Lower leg skin (tissue), 4 donors: ENCODE measurements around the gene CDH15. TPM values are rescaled to one million over a fixed set of nuclear protein-coding genes. Genes with fewer than 3 reads are reported as not detected.

Experiments used
- DNase-seq, 2 donors: peaks; one replicate each; pipeline ENCODE4 v3.0.0-alpha.2; 2019; ENCODE audit warnings: low spot score in 2 of 2
- H3K4me3 ChIP-seq: fragments of 200-600 bp; sonication (generic); 2 replicates; pipeline ENCODE4 v1.5.1; 2017; ENCODE audit warnings: mild to moderate bottlenecking, low read depth; ENCODE audit not compliant: poor library complexity, severe bottlenecking
- POLR2A ChIP-seq, 2 donors: fragments of 450-650 bp; IDR thresholded peaks; one replicate each; pipeline ENCODE4 v1.6.1; 2016 to 2017; ENCODE audit warnings: antibody characterized with exemption in 2 of 2, mild to moderate bottlenecking in 1 of 2, moderate library complexity in 1 of 2
- WGBS, 2 donors: methylation state at CpG; one replicate each; pipeline ENCODE4 v1.1.5; 2018; 5-methylcytosine and 5-hydroxymethylcytosine counted together
- intact Hi-C: fragments of 100-400 bp; cut with DNase I; formaldehyde crosslinking; loops from one replicate; pipeline ENCODE4 v1.15.0; 2023; ENCODE audit warnings: low total_unique reads
- total RNA-seq, 4 donors: library from RNA; depleted of rRNA; stranded (reverse); fragments of >200 nt; gene quantifications; one replicate each; pipeline ENCODE4 v1.1.0, GENCODE V29; 2016
- TF ChIP-seq, protein P1 (sequence below), 3 donors: fragments of 450-650 bp; IDR thresholded peaks; one replicate each; pipeline ENCODE4 v1.5.1; 2016; ENCODE audit warnings: antibody characterized with exemption in 3 of 3, mild to moderate bottlenecking in 3 of 3, moderate library complexity in 2 of 3

Gene CDH15
- total RNA-seq, 4 donors from 2014 or later, result not detected

- intact Hi-C loops, result no loop called here
- no peak for DNase-seq
- TF ChIP-seq POLR2A (IDR thresholded peaks at IDR 0.05), result no peak
- H3K4me3 ChIP-seq, result no peak overlapping the region
- 92 to 98% methylated on average over 11 of the region's 11 CpGs for WGBS, 2 donors
These were observed 36.4 kb upstream of the CDH15 start for GRCh38 chr16:89135166-89135565.

DNA sequence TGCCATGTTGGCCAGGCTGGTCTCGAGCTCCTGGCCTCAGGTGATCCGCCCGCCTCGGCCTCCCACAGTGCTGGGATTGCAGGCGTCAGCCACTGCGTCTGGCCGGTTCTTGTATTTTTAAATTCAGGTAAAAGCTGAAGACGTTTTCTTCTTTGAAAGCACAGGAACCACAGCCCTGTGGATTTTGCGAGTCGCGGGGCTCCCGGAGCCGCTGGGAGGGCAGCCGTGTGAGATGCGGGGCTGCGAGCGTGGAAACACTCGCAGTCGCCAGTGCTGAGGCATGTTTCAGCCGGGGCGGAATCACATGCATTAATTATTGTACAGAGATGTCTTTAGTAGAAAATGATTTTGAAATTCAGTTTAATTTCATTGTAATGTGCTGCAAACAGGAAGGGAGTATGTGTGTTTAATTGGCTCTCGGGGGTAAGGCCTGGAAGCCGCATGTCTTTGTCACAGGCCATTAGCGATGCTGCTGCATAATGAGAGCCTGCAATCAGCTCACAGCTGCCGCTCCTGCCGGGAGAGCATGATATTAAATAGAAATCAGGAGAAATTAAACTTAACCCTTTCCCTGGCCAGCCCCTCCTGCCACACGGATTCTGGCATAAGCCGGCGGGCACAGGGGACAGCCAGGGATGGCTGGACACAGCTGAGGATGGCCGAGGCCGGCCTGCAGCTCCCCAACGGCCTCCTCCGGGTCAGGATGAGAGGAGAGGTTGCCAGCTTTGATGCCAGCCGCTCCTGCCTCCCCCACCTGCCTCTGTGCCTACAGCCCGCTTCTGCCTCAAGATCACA, 35.4 kb upstream of the CDH15 start:
- DNase-seq, result no peak
- 91 to 92% methylated on average over 33 to 35 of the region's 35 CpGs for WGBS, 2 donors
- TF ChIP-seq POLR2A (IDR thresholded peaks at IDR 0.05), result no peak
- TF ChIP-seq, protein P1, sequence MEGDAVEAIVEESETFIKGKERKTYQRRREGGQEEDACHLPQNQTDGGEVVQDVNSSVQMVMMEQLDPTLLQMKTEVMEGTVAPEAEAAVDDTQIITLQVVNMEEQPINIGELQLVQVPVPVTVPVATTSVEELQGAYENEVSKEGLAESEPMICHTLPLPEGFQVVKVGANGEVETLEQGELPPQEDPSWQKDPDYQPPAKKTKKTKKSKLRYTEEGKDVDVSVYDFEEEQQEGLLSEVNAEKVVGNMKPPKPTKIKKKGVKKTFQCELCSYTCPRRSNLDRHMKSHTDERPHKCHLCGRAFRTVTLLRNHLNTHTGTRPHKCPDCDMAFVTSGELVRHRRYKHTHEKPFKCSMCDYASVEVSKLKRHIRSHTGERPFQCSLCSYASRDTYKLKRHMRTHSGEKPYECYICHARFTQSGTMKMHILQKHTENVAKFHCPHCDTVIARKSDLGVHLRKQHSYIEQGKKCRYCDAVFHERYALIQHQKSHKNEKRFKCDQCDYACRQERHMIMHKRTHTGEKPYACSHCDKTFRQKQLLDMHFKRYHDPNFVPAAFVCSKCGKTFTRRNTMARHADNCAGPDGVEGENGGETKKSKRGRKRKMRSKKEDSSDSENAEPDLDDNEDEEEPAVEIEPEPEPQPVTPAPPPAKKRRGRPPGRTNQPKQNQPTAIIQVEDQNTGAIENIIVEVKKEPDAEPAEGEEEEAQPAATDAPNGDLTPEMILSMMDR (IDR thresholded peaks at IDR 0.05), result no peak
- intact Hi-C loops, result no loop called here
- H3K4me3 ChIP-seq, result no peak overlapping the region

GRCh38 chr16:89136931-89137330, 34.6 kb upstream of the CDH15 start:
- intact Hi-C loops, result no loop called here
- TF ChIP-seq, protein P1 (IDR thresholded peaks at IDR 0.05), result no peak
- TF ChIP-seq POLR2A (IDR thresholded peaks at IDR 0.05), result no peak
- no peak overlapping the region for H3K4me3 ChIP-seq
- 94 to 96% methylated on average over 17 of the region's 17 CpGs for WGBS, 2 donors
- no peak for DNase-seq

- TF ChIP-seq POLR2A (IDR thresholded peaks at IDR 0.05), result no peak
- TF ChIP-seq, protein P1 (IDR thresholded peaks at IDR 0.05), result no peak
- WGBS, 2 donors, result 89 to 96% methylated on average over 20 to 24 of the region's 24 CpGs
- intact Hi-C loops, result no loop called here
- H3K4me3 ChIP-seq, result no peak overlapping the region
- DNase-seq, result no peak
These were observed 33.7 kb upstream of the CDH15 start for GRCh38 chr16:89137666-89138512.

GRCh38 chr16:89138513-89138795, 33.1 kb upstream of the CDH15 start:
- TF ChIP-seq POLR2A (IDR thresholded peaks at IDR 0.05), result no peak
- TF ChIP-seq, protein P1 (IDR thresholded peaks at IDR 0.05), result no peak
- intact Hi-C loops, result no loop called here
- no peak overlapping the region for H3K4me3 ChIP-seq
- WGBS, 2 donors, result 87 to 100% methylated on average over 5 to 7 of the region's 7 CpGs
- DNase-seq, result no peak

DNA sequence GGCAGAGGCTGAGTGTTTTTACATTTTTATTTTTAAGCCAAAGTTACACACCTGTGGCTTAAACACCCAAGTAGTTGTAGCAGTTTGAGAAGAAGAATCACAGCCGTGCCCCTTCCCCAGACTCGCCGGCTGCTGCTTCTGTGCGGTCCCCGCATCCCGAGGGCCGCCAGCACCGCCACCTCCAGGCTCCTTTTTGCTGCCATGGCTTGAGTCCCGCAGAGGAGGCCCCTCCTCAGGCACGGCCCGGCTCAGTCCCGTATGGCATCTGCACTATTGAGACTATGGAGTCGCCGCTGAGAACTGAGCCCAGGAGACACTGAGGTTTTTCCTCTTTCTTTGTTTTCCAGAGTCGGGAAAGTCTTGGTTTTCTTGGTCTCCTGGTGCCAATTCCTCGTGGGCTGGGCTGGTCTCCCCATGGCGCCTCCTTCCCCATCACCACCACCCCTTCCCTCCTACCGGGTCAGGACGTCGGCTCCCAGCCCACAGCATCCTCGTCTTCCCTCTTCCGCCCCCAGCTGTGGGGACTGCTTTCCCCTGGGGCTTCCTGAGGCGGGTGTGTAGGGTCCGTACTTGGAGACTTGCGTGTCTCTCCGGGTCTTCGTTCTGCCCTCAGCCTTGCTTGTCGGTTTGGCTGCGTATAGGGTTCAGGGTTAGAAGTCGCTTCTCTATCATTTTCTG, 32.6 kb upstream of the CDH15 start:
- WGBS, 2 donors, result 91 to 93% methylated on average over 30 of the region's 30 CpGs
- intact Hi-C loops, result no loop called here

More for the DNA sequence above, 32.6 kb upstream of the CDH15 start:
- H3K4me3 ChIP-seq, result no peak overlapping the region
- DNase-seq, result no peak
- TF ChIP-seq POLR2A (IDR thresholded peaks at IDR 0.05), result no peak
- TF ChIP-seq, protein P1 (IDR thresholded peaks at IDR 0.05), result no peak
